DMS 273 (cell line): Measurements from ENCODE around the gene GFY.
"Not testable (repeated sequence)": the region's sequence is repeated elsewhere in the genome, so short reads cannot be mapped to it uniquely, and the experiment has no call there.

Experiments used
- DNase-seq: peaks from one replicate; lab custom pipeline; 2025; ENCODE audit not compliant: unreplicated experiment; lab: John Stamatoyannopoulos, UW

GFY gene

GRCh38 chr19:49442771-49443365 is 17.7 kb downstream of the GFY start:
- DNase-seq = peak; percentile 97

- peak; percentile 100 for DNase-seq
These were observed 18.3 kb downstream of the GFY start for GRCh38 chr19:49443366-49444099.

GRCh38 chr19:49444100-49444700 is 19.0 kb downstream of the GFY start:
- DNase-seq = not testable (repeated sequence)

GRCh38 chr19:49445997-49446396 is 20.8 kb downstream of the GFY start:
- DNase-seq = no peak

GRCh38 chr19:49447485-49448431 is 22.6 kb downstream of the GFY start:
- peak; percentile 71 for DNase-seq

GRCh38 chr19:49448432-49448786 is 23.2 kb downstream of the GFY start:
- no peak for DNase-seq

GRCh38 chr19:49450405-49450804 is 25.2 kb downstream of the GFY start:
- DNase-seq = no peak

GRCh38 chr19:49451430-49452181 is 26.4 kb downstream of the GFY start, which contains the start of gene PIH1D1:
Gene PIH1D1, minus strand, starts transcription at chr19:49451814. Its CDS starts 240 bp downstream, at chr19:49451574.
- DNase-seq = peak; percentile 100

- peak; percentile 99 for DNase-seq
These were observed 28.0 kb downstream of the GFY start, which contains the start of gene ALDH16A1 for GRCh38 chr19:49453013-49453756. Gene ALDH16A1, plus strand, starts transcription at chr19:49453225. Its CDS starts 107 bp downstream, at chr19:49453332.

GRCh38 chr19:49453757-49454240 is 28.6 kb downstream of the GFY start:
- DNase-seq = no peak

GRCh38 chr19:49455773-49456172 is 30.6 kb downstream of the GFY start:
- no peak for DNase-seq

GRCh38 chr19:49456326-49456725 is 31.1 kb downstream of the GFY start:
- no peak for DNase-seq

GRCh38 chr19:49458567-49458903 is 33.3 kb downstream of the GFY start:
- DNase-seq = no peak

GRCh38 chr19:49459388-49459787 is 34.2 kb downstream of the GFY start:
- no peak for DNase-seq

- not testable (repeated sequence) for DNase-seq
These were observed 35.9 kb downstream of the GFY start for GRCh38 chr19:49461130-49461529.

GRCh38 chr19:49461656-49462055 is 36.5 kb downstream of the GFY start:
- DNase-seq = no peak

GRCh38 chr19:49462492-49462891 is 37.3 kb downstream of the GFY start:
- no peak for DNase-seq

- DNase-seq = no peak
These were observed 39.0 kb downstream of the GFY start for GRCh38 chr19:49463960-49464740.

GRCh38 chr19:49465371-49465770 is 40.2 kb downstream of the GFY start:
- DNase-seq = no peak
